Smooth muscle cell of the brain vasculature (primary cell): Measurements from ENCODE around the gene TMEM132D.
A peak's percentile ranks its signal among the peaks of the same experiment; 100 is the strongest.

ENCODE experiments used
- DNase-seq: peaks from one replicate; pipeline ENCODE4 v3.0.0-alpha.2; 2012; ENCODE audit warnings: low read depth, low spot score

The TMEM132D gene

GRCh38 chr12:129185855-129186254 is 718.0 kb downstream of the TMEM132D start:
- DNase-seq: peak; percentile 15

- no peak for DNase-seq
Observed at GRCh38 chr12:129184127-129184928, 719.5 kb downstream of the TMEM132D start.

GRCh38 chr12:129179941-129180553 is 723.8 kb downstream of the TMEM132D start:
- no peak for DNase-seq

- no peak for DNase-seq
Observed at GRCh38 chr12:129169928-129170327, 733.9 kb downstream of the TMEM132D start.

GRCh38 chr12:129163861-129164260 is 740.0 kb downstream of the TMEM132D start:
- DNase-seq: no peak

- DNase-seq: no peak
Observed at GRCh38 chr12:129163461-129163860, 740.4 kb downstream of the TMEM132D start.

GRCh38 chr12:129162805-129163204 is 741.0 kb downstream of the TMEM132D start:
- no peak for DNase-seq

GRCh38 chr12:129161511-129161910 is 742.3 kb downstream of the TMEM132D start:
- no peak for DNase-seq

GRCh38 chr12:129160282-129160681 is 743.5 kb downstream of the TMEM132D start:
- no peak for DNase-seq

- no peak for DNase-seq
Observed at GRCh38 chr12:129152351-129153104, 751.3 kb downstream of the TMEM132D start.

GRCh38 chr12:129150721-129151120 is 753.1 kb downstream of the TMEM132D start:
- no peak for DNase-seq

GRCh38 chr12:129145381-129145780 is 758.4 kb downstream of the TMEM132D start:
- DNase-seq: no peak

GRCh38 chr12:129138776-129139175 is 765.0 kb downstream of the TMEM132D start:
- DNase-seq: no peak

GRCh38 chr12:129136694-129137325 is 767.0 kb downstream of the TMEM132D start:
- no peak for DNase-seq

- no peak for DNase-seq
Observed at GRCh38 chr12:129127771-129128170, 776.1 kb downstream of the TMEM132D start.

GRCh38 chr12:129127211-129127610 is 776.6 kb downstream of the TMEM132D start:
- no peak for DNase-seq

- DNase-seq: no peak
Observed at GRCh38 chr12:129119537-129119936, 784.3 kb downstream of the TMEM132D start.

- no peak for DNase-seq
Observed at GRCh38 chr12:129115558-129115957, 788.3 kb downstream of the TMEM132D start.

GRCh38 chr12:129110575-129110974 is 793.2 kb downstream of the TMEM132D start:
- no peak for DNase-seq

GRCh38 chr12:129109174-129110001 is 794.4 kb downstream of the TMEM132D start:
- DNase-seq: no peak

- DNase-seq: no peak
Observed at GRCh38 chr12:129106772-129107171, 797.1 kb downstream of the TMEM132D start.
